ENCODE data around the gene ASAP3.

DNA sequence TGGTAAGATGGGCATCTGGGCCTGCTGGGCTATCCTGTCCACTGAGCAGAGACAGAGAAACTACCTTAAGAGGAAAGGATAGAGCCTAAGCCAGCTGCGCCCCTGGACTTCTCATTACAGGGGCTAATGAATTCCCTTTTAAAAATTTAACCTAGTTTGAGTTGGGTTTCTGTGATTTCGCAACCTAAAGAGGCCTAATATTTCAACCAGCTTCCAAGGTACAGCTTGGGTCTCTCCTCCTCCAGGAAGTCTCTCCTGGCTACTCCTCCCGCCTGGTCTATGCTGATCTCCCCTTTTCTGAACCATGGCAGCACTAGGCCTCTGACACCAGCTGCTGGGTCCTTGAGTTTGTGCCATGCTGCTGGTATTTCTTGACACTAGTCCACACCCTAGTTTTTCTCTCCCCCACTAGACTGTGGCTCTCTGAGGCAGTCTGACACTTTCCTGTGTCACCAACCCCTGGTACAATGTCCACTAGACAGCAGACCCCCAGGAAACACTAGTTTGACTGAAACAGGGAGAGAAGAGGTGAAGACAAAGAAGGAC lies 30.5 kb downstream of the ASAP3 start:
- no peak for TF ChIP-seq CTCF (IDR thresholded peaks at IDR 0.05; ENCODE audit: low read depth, low read length)
- no peak for TF ChIP-seq EZH2phosphoT487 (IDR thresholded peaks at IDR 0.05; ENCODE audit: low read depth)
